Measurements from ENCODE around the gene RPS6KA4. TPM values are rescaled to one million over a fixed set of nuclear protein-coding genes. Genes with fewer than 3 reads are reported as not detected.

The RPS6KA4 gene
- total RNA-seq, 2 experiments from 2014 or later: 13.4 to 16.7 TPM

DNA sequence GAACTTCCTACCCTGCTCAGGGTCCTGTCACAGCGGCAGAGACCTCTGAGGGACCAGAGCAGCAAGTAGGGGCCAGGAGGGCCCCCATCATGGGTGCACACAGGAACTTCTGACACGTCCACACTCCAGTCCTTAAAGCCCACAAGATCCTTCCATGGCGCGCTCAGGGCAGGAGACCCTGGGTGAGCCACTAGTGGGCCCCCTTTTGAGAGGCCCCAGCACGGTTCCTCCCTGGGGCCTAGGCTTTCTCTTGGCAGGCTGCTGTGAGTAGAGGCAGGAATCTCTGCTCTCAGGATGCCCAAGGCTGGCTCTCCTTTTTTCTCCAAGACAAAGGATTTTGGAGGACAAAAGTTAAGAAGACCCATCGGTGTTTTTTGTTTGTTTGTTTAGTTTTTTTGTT, 22.4 kb downstream of the RPS6KA4 start:
- Histone ChIP-seq H3K4me3 (ENCODE audit: low read depth, low read length, poor library complexity, severe bottlenecking) (no peak overlapping the region), H3K4me1 (ENCODE audit: insufficient read depth, low read length, poor library complexity, severe bottlenecking) (peaks cover 14% of the 10 kb centered on the region), H3K79me2 (ENCODE audit: insufficient read depth, low read depth, low read length) (no peaks in the 10 kb centered on the region), H3K27ac (ENCODE audit: low read depth, low read length, poor library complexity, severe bottlenecking) (no peak overlapping the region), H3K4me2 (ENCODE audit: low read length) (no peak overlapping the region), H2AFZ (ENCODE audit: low read length) (no peak overlapping the region), H3K9me2 (ENCODE audit: insufficient read depth, low read length) (no peaks in the 10 kb centered on the region), H3K9me3 (ENCODE audit: low read length) (no peaks in the 10 kb centered on the region), H3K36me3 (ENCODE audit: insufficient read depth, low read length) (no peaks in the 10 kb centered on the region), H4K20me1 (ENCODE audit: insufficient read depth, low read length) (no peaks in the 10 kb centered on the region)
- no TSS peak for BruUV-seq (replicated peaks)
- ChIA-PET CTCF (ENCODE audit: unreplicated experiment) (no interaction called here), POLR2A (no interaction called here)
- no peak for DNase-seq (ENCODE audit: low spot score)
- intact Hi-C loops (cut with micrococcal nuclease; ENCODE audit: unreplicated experiment): no loop called here
- no peak for TF ChIP-seq EZH2phosphoT487 (IDR thresholded peaks at IDR 0.05; ENCODE audit: borderline replicate concordance, low read depth, low read length)
- TF ChIP-seq, protein P1, sequence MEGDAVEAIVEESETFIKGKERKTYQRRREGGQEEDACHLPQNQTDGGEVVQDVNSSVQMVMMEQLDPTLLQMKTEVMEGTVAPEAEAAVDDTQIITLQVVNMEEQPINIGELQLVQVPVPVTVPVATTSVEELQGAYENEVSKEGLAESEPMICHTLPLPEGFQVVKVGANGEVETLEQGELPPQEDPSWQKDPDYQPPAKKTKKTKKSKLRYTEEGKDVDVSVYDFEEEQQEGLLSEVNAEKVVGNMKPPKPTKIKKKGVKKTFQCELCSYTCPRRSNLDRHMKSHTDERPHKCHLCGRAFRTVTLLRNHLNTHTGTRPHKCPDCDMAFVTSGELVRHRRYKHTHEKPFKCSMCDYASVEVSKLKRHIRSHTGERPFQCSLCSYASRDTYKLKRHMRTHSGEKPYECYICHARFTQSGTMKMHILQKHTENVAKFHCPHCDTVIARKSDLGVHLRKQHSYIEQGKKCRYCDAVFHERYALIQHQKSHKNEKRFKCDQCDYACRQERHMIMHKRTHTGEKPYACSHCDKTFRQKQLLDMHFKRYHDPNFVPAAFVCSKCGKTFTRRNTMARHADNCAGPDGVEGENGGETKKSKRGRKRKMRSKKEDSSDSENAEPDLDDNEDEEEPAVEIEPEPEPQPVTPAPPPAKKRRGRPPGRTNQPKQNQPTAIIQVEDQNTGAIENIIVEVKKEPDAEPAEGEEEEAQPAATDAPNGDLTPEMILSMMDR (conservative IDR thresholded peaks at IDR 0.05; ENCODE audit: low read length): no peak

DNA sequence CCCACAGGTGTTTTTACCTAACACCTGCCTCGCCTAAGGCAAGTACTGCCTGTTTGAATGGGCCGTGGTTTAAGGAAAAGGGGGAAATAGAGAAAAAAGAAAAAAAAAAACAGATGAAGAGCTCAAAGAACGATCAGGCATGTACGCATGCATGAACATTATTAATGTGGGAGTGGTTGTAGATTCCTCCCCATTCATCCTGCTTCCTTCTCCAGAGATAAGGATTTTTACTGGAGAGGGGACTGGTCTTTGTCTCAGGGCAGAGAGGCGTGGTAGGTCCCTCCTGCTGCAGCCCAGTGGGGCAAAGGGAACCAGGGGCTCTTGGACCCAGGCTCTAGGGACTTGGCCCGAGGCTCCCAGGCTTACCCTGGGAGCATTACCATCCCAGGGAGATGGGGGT, 23.1 kb downstream of the RPS6KA4 start:
- Histone ChIP-seq H2AFZ (ENCODE audit: low read length) (no peak overlapping the region), H3K9me3 (ENCODE audit: low read length) (no peaks in the 10 kb centered on the region), H4K20me1 (ENCODE audit: insufficient read depth, low read length) (no peaks in the 10 kb centered on the region), H3K9me2 (ENCODE audit: insufficient read depth, low read length) (no peaks in the 10 kb centered on the region), H3K79me2 (ENCODE audit: insufficient read depth, low read depth, low read length) (no peaks in the 10 kb centered on the region), H3K27ac (ENCODE audit: low read depth, low read length, poor library complexity, severe bottlenecking) (no peak overlapping the region), H3K4me2 (ENCODE audit: low read length) (no peak overlapping the region), H3K4me1 (ENCODE audit: insufficient read depth, low read length, poor library complexity, severe bottlenecking) (peaks cover 15% of the 10 kb centered on the region), H3K36me3 (ENCODE audit: insufficient read depth, low read length) (no peaks in the 10 kb centered on the region), H3K4me3 (ENCODE audit: low read depth, low read length, poor library complexity, severe bottlenecking) (no peak overlapping the region)
- no peak for DNase-seq (ENCODE audit: low spot score)
- no TSS peak for BruUV-seq (replicated peaks)
- TF ChIP-seq EZH2phosphoT487 (IDR thresholded peaks at IDR 0.05; ENCODE audit: borderline replicate concordance, low read depth, low read length): no peak
- TF ChIP-seq, protein P1 (conservative IDR thresholded peaks at IDR 0.05; ENCODE audit: low read length): no peak
- POLR2A ChIA-PET: no interaction called here
- CTCF ChIA-PET (ENCODE audit: unreplicated experiment): no interaction called here
- intact Hi-C loops (cut with micrococcal nuclease; ENCODE audit: unreplicated experiment): no loop called here

GRCh38 chr11:64382586-64382985, 23.6 kb downstream of the RPS6KA4 start:
- TF ChIP-seq, protein P1 (conservative IDR thresholded peaks at IDR 0.05; ENCODE audit: low read length): no peak
- no peak for TF ChIP-seq EZH2phosphoT487 (IDR thresholded peaks at IDR 0.05; ENCODE audit: borderline replicate concordance, low read depth, low read length)
- no peak for DNase-seq (ENCODE audit: low spot score)
- H3K4me1 ChIP-seq (ENCODE audit: insufficient read depth, low read length, poor library complexity, severe bottlenecking): peaks cover 15% of the 10 kb centered on the region
- ChIA-PET CTCF (ENCODE audit: unreplicated experiment) (no interaction called here), POLR2A (no interaction called here)
- H3K4me2 ChIP-seq (ENCODE audit: low read length): no peak overlapping the region
- no peaks in the 10 kb centered on the region for H3K9me3 ChIP-seq (ENCODE audit: low read length)
- intact Hi-C loops (cut with micrococcal nuclease; ENCODE audit: unreplicated experiment): no loop called here
- no TSS peak for BruUV-seq (replicated peaks)
- no peaks in the 10 kb centered on the region for H3K9me2 ChIP-seq (ENCODE audit: insufficient read depth, low read length)
- H3K4me3 ChIP-seq (ENCODE audit: low read depth, low read length, poor library complexity, severe bottlenecking): no peak overlapping the region
- H2AFZ ChIP-seq (ENCODE audit: low read length): no peak overlapping the region
- H3K27ac ChIP-seq (ENCODE audit: low read depth, low read length, poor library complexity, severe bottlenecking): no peak overlapping the region
- no peaks in the 10 kb centered on the region for H4K20me1 ChIP-seq (ENCODE audit: insufficient read depth, low read length)
- no peaks in the 10 kb centered on the region for H3K79me2 ChIP-seq (ENCODE audit: insufficient read depth, low read depth, low read length)
- H3K36me3 ChIP-seq (ENCODE audit: insufficient read depth, low read length): no peaks in the 10 kb centered on the region

All from OCI-LY7 (cell line).